ENCODE data around the gene RELL2. TPM values are rescaled to one million over a fixed set of nuclear protein-coding genes. Genes with fewer than 3 reads are reported as not detected.

The RELL2 gene
- total RNA-seq, 1 donor from 2014 or later: 5.6 TPM

- Histone ChIP-seq H3K9me3 (no peaks in the 10 kb centered on the region), H3K27ac (no peak overlapping the region), H3K36me3 (no peaks in the 10 kb centered on the region), H3K27me3 (no peaks in the 10 kb centered on the region), H3K4me1 (peaks cover 7% of the 10 kb centered on the region), H3K4me3 (no peak overlapping the region)
- TF ChIP-seq POLR2A (IDR thresholded peaks at IDR 0.05) (no peak), CTCF (IDR thresholded peaks at IDR 0.05) (no peak), POLR2AphosphoS5 (IDR thresholded peaks at IDR 0.05; ENCODE audit: insufficient read depth in 1 of 2, low read depth in 1 of 2) (no peak)
- intact Hi-C loops (cut with DNase I): no loop called here
- no peak for DNase-seq (ENCODE audit: extremely low spot score in 2 of 2)
Observed at GRCh38 chr5:141597814-141598213, 39.0 kb upstream of the RELL2 start.

- Histone ChIP-seq H3K4me1 (peaks cover 12% of the 10 kb centered on the region), H3K27me3 (no peaks in the 10 kb centered on the region), H3K4me3 (no peak overlapping the region), H3K27ac (no peak overlapping the region), H3K9me3 (no peaks in the 10 kb centered on the region), H3K36me3 (no peaks in the 10 kb centered on the region)
- DNase-seq (ENCODE audit: extremely low spot score in 2 of 2): no peak
- TF ChIP-seq POLR2A (IDR thresholded peaks at IDR 0.05): no peak
- no peak for TF ChIP-seq CTCF (IDR thresholded peaks at IDR 0.05)
- no peak for TF ChIP-seq POLR2AphosphoS5 (IDR thresholded peaks at IDR 0.05; ENCODE audit: insufficient read depth in 1 of 2, low read depth in 1 of 2)
- intact Hi-C loops (cut with DNase I): no loop called here
Observed at GRCh38 chr5:141598391-141599345, 38.1 kb upstream of the RELL2 start.

GRCh38 chr5:141602606-141603005 is 34.2 kb upstream of the RELL2 start:
- no peaks in the 10 kb centered on the region for H3K36me3 ChIP-seq
- no peak for TF ChIP-seq CTCF (IDR thresholded peaks at IDR 0.05)
- TF ChIP-seq POLR2AphosphoS5 (IDR thresholded peaks at IDR 0.05; ENCODE audit: insufficient read depth in 1 of 2, low read depth in 1 of 2): no peak
- TF ChIP-seq POLR2A (IDR thresholded peaks at IDR 0.05): no peak
- no peak for DNase-seq (ENCODE audit: extremely low spot score in 2 of 2)
- no peaks in the 10 kb centered on the region for H3K9me3 ChIP-seq
- no peak overlapping the region for H3K4me3 ChIP-seq
- intact Hi-C loops (cut with DNase I): no loop called here
- H3K27ac ChIP-seq: no peak overlapping the region
- peaks cover 40% of the 10 kb centered on the region for H3K4me1 ChIP-seq
- H3K27me3 ChIP-seq: no peaks in the 10 kb centered on the region

- H3K27me3 ChIP-seq: no peaks in the 10 kb centered on the region
- no peaks in the 10 kb centered on the region for H3K9me3 ChIP-seq
- peak in 1 of 2 donors; percentile 84 for TF ChIP-seq POLR2AphosphoS5 (IDR thresholded peaks at IDR 0.05; ENCODE audit: insufficient read depth in 1 of 2, low read depth in 1 of 2)
- TF ChIP-seq CTCF (IDR thresholded peaks at IDR 0.05): no peak
- no peaks in the 10 kb centered on the region for H3K36me3 ChIP-seq
- peak overlapping the region; percentile 70 for H3K27ac ChIP-seq
- H3K4me1 ChIP-seq: peaks cover 40% of the 10 kb centered on the region
- no peak for DNase-seq (ENCODE audit: extremely low spot score in 2 of 2)
- intact Hi-C loops (cut with DNase I): no loop called here
- H3K4me3 ChIP-seq: no peak overlapping the region
Observed at GRCh38 chr5:141603923-141604717, 32.7 kb upstream of the RELL2 start.

Data from vagina (tissue), 2 donors.